HG02759 (cell line): ENCODE results near the gene LTBP2.

ENCODE experiments used
- ATAC-seq: cut with Tn5 transposase; IDR thresholded peaks from one replicate; pipeline ENCODE4 v1.9.1; 2021; ENCODE audit warnings: mild to moderate bottlenecking, moderate library complexity; ENCODE audit not compliant: unreplicated experiment

Gene LTBP2

GRCh38 chr14:74593241-74593953 is 18.6 kb downstream of the LTBP2 start:
- ATAC-seq, result no peak

DNA sequence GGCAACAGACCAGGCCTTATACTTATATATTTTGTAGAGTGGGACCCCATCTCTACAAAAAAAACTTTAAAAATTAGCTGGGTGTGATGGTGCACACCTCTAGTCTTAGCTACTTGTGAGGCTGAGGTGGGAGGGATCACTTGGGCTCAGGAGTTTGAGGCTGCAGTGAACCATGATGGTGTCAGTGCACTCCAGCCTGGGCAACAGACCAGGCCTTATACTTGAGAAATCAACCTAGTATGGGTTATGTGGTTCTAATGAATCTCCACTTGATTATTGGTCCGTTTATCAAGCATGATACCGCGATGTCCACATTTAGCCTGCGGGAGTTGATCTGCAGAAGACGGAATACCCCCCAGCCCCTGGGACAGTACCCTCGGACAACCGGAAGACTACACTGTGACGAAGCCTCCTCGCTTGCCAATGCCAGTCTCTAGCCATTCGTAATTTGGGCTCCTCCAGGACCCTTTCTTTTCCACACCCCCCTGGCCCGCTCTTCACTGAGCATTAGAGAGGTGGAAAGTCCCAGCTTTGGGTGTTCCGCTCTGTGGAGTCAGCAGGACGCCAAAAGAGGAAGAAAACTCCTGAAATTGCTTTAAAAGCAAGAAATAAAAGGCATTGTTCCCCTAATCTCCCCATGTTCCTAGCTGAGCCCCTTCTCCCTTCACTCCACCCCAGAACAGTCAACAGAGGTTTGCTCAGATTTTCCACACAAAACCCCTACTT is 19.4 kb downstream of the LTBP2 start:
- no peak for ATAC-seq

DNA sequence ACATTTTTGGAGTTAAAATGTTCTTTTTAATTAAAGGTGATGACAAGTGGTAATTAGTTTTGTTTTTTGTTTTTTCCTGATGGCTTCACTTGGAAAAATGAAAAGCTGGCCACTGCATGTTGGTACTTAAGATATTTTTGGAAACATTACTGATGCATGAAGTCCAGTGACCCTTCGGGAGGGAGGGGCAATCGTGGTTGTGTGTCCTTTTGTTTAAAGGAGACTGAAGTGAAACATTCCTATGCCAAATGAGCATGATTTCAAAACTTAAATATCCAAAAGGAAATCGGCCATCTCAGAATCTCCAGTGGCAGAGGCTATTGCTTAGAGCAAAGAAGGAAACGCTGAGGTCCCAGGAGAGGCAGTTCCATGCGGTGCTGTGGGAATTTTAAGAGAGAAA is 20.1 kb downstream of the LTBP2 start:
- no peak for ATAC-seq

DNA sequence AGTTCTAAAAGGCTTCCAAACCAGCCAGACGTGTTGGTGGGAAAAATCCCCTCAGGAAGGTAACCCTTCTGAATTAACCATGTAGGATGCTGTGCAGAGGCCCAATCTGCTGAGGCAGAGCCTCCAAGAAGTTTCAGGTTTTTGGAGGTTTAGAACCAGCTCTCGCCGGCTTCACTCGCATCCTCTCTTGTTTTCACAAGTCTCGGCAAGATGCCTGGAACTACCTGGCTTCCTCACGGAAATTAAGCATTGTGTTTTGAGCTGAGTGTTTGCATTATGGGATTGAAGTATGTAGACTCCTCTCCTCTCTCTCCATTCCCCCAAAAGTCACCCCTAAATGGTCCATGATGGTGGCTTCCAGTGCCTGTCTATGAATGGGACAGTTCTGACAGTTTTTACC is 20.6 kb downstream of the LTBP2 start:
- no peak for ATAC-seq

DNA sequence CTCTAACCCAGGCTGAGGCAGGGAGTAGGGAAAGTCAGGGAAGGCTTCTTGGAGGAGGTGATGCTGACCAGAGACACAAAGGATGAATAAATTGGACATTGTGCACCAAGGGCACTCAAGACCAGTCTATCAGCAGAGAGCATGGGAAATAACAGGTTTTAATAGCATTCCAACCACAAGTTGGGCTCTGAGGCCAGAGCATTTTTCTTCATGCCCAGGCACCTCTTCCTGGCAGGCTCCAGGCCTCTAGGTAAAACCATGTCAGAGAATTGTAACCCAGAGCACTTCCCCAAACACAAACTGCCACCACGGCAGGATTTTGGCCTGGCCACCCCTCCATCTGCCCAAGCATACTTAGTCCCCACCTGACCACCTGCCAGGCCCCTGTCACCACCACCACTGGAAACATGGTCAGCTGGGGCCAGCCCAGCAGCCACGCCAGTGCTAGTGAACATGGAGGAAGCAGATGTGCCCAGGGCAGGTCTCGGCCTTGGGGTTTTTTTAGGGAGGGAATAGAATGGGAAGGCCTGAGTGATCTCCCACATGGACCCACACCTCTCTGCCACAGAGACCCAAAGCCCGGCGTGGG is 22.7 kb downstream of the LTBP2 start:
- no peak for ATAC-seq

GRCh38 chr14:74587363-74587707 is 24.7 kb downstream of the LTBP2 start:
- ATAC-seq, result no peak

- no peak for ATAC-seq
These were observed 25.2 kb downstream of the LTBP2 start for GRCh38 chr14:74586681-74587362.

DNA sequence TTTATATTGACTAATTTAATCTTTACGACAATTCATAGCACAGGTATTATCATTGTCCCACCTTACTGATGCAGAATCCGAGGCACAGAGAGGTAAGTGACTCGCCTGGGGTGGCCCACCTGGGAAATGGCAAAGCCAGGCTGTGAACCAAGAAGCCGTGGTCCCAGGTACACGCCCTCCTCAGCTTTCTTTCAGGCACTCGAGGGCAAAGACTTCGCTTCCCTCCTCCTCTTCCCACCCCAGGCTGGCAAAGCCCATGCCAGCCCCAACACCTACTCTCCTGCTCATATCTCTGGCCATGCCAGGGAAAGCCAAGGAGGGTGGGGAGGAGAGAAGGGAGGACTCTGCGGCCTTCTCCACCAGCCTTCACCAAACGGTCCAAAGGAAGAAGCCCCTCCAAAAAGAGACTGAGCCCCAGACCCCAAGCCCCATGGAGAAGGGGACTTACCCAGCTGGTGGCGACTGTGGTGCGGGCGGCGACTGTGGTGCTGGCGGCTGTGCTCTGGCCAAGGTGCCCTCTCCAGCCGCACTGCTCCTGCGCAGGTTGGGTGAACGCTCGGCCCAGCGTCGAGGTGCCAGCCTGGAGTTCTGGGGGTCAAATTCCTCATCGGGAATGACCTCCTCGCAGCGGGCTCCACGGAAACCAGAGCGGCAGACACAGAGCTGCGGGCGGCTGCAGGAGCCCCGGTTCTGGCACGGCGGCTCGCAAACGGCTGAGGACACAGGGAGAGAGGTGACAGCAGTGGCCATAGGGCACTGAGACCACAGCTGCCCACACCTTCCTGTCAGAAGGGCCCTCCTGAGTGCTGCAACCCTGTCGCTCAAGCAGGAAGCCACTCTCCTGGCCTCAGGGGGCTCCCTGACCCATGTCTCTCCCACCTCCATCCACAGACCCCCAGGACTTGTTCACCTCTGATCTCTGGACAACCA is 26.4 kb downstream of the LTBP2 start:
- no peak for ATAC-seq

GRCh38 chr14:74584951-74585350 is 27.1 kb downstream of the LTBP2 start:
- ATAC-seq, result no peak

DNA sequence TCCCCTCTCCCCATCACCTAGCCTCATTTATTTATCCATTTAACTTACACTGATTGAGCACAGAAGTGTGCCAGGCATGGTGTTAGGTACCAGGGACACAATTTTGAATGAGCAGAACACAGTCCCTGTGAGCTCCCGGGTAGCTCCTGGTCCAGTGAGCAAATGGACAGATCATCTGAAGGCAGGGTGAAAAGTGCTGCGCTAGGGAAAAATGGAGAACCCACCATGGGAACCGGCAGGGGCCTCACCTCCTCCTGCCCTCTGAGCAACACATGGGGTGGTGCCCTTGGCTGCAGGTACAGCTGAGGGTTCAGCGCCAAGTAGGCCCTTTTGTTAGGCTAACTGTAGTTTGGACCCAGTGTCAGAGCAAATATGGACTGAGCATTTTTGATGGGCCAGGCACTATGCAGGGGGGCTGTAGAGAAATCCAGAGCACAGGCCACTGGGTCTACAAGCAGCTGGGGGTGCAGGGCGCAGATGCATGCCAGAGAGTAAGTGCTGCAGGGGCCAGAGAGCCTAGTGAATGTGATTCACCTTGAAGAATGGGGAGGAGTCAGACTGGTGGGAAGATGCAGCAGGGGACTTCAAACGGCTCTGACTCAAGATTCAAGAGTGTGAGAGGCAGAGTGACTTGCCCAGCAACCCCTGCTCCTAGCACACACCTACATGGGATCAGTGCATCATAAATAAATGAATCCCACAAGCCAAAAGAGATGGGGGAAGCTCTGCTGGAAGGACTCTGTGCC is 28.2 kb downstream of the LTBP2 start:
- ATAC-seq, result no peak

GRCh38 chr14:74582910-74583581 is 29.0 kb downstream of the LTBP2 start:
- ATAC-seq, result no peak

GRCh38 chr14:74580275-74580672 is 31.8 kb downstream of the LTBP2 start:
- ATAC-seq, result no peak

GRCh38 chr14:74579447-74580274 is 32.4 kb downstream of the LTBP2 start:
- no peak for ATAC-seq

- ATAC-seq, result no peak
These were observed 33.6 kb downstream of the LTBP2 start for GRCh38 chr14:74578479-74578878.

DNA sequence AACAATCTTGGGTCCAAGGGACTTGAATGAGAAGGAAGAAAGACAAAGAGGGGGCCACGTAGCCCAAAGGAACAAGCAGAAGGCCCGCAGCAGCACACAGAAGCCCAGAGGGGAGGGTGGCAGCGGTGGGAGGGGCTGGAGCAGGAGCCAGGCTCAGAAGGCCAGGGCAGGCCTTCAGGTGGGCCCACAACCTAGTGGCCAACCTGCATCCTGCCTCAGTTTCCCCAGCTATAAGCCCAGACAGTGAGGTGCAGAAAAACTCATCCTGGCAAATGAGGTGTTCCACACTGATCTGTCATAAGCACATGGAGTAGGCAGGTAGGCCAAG is 34.1 kb downstream of the LTBP2 start:
- ATAC-seq, result no peak

GRCh38 chr14:74577247-74577947 is 34.6 kb downstream of the LTBP2 start:
- no peak for ATAC-seq

DNA sequence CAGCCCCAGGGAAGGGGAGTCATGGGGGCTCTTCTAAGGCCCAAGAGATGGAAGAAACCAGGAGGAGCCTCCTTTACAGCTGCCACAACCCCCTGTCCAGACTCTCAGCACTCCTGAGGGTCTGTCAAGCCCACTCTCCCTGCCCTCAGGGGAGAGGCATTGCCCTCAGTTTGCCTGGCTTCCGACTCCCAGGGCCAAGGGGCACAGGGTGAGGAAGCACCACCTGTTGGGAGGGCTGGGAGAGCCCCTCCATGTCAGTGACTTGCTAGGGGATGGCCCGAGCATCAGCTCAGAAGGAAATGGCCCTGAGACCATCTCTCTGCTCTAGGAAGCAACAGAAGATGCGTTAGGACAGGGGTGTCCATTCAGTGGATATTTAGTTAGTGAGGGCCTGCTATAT is 36.1 kb downstream of the LTBP2 start:
- ATAC-seq, result no peak

GRCh38 chr14:74575507-74575906 is 36.5 kb downstream of the LTBP2 start:
- no peak for ATAC-seq
